NCI-H2029 (cell line): ENCODE results near the gene COMMD8.
"Not testable (repeated sequence)": the region's sequence is repeated elsewhere in the genome, so short reads cannot be mapped to it uniquely, and the experiment has no call there.

ENCODE experiments used
- DNase-seq: peaks from one replicate; lab custom pipeline; 2025; lab: John Stamatoyannopoulos, UW

Gene COMMD8

GRCh38 chr4:47463235-47463956 is at the start of gene COMMD8:
COMMD8 (minus strand) TSS chr4:47463702; CDS start chr4:47463651, 51 bp downstream.
- peak; percentile 95 for DNase-seq

GRCh38 chr4:47510506-47511143 is 47.1 kb upstream of the COMMD8 start:
- no peak for DNase-seq

- no peak for DNase-seq
Observed at GRCh38 chr4:47505666-47506065, 42.2 kb upstream of the COMMD8 start.

GRCh38 chr4:47505147-47505546 is 41.6 kb upstream of the COMMD8 start:
- no peak for DNase-seq

GRCh38 chr4:47500776-47501175 is 37.3 kb upstream of the COMMD8 start:
- no peak for DNase-seq

GRCh38 chr4:47499700-47500099 is 36.2 kb upstream of the COMMD8 start:
- DNase-seq, result no peak

GRCh38 chr4:47498899-47499298 is 35.4 kb upstream of the COMMD8 start:
- no peak for DNase-seq

- no peak for DNase-seq
Observed at GRCh38 chr4:47494124-47494430, 30.6 kb upstream of the COMMD8 start.

- no peak for DNase-seq
Observed at GRCh38 chr4:47493238-47494123, 30.0 kb upstream of the COMMD8 start.

- no peak for DNase-seq
Observed at GRCh38 chr4:47490550-47490949, 27.0 kb upstream of the COMMD8 start.

- DNase-seq, result no peak
Observed at GRCh38 chr4:47488706-47489105, 25.2 kb upstream of the COMMD8 start.

GRCh38 chr4:47486727-47487126 is 23.2 kb upstream of the COMMD8 start:
- DNase-seq, result not testable (repeated sequence)

GRCh38 chr4:47486231-47486673 is 22.8 kb upstream of the COMMD8 start:
- no peak for DNase-seq

GRCh38 chr4:47485768-47486167 is 22.3 kb upstream of the COMMD8 start:
- no peak for DNase-seq

GRCh38 chr4:47485047-47485692 is 21.7 kb upstream of the COMMD8 start, which contains the start of gene ATP10D:
ATP10D (plus strand) TSS chr4:47485275; CDS start chr4:47512541, 27,266 bp downstream.
- DNase-seq, result peak; percentile 76

- DNase-seq, result no peak
Observed at GRCh38 chr4:47484168-47484567, 20.7 kb upstream of the COMMD8 start.

- DNase-seq, result no peak
Observed at GRCh38 chr4:47483745-47484144, 20.2 kb upstream of the COMMD8 start.

GRCh38 chr4:47482326-47482725 is 18.8 kb upstream of the COMMD8 start:
- DNase-seq, result no peak

- DNase-seq, result no peak
Observed at GRCh38 chr4:47478804-47479203, 15.3 kb upstream of the COMMD8 start.

GRCh38 chr4:47475411-47475810 is 11.9 kb upstream of the COMMD8 start:
- DNase-seq, result no peak

- DNase-seq, result no peak
Observed at GRCh38 chr4:47474799-47475198, 11.3 kb upstream of the COMMD8 start.

- DNase-seq, result no peak
Observed at GRCh38 chr4:47473141-47473750, 9.7 kb upstream of the COMMD8 start.
